ENCODE data around the gene GUCA1A.
A peak's percentile ranks its signal among the peaks of the same experiment; 100 is the strongest.
"Not testable (repeated sequence)": the region's sequence is repeated elsewhere in the genome, so short reads cannot be mapped to it uniquely, and the experiment has no call there.

The GUCA1A gene

DNA sequence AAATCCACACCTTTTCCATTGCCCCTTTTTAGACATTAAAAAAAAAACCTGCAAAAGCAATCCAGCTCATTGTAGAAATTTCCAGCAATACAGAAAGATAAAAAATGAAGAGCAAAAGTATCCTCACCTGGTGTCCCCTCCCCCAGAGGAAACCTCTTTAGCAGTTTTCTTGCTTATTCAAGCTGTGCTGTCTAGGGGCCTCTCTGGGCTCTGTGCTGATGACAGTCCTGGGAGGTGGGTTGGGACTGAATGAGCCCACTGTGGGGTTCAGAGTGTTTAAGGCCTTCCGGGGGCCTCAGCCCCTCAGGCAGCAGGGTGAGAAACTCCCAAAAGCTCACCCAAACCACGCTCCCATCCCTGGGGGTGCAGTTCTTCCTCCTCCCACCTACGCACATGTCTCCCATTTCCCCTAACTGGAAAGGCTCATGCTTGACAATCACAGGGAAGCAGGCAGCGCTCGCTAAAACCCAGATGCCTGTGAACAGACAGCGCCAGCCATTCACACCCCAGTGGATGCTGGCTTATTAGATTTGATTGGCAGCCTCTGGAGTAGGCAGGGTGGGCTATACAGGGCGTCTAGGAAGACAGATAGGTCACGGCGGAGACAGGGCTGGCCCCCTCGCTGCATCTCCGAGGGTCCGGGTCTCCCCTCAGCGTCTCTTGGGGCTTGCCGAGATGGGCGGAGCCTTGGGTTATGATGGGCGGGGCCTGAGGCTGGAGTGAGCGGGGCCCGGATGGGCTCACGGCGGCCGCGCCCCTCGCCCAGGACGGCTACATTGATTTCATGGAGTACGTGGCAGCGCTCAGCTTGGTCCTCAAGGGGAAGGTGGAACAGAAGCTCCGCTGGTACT, 4.6 kb downstream of the GUCA1A start:
- no peak for DNase-seq

DNA sequence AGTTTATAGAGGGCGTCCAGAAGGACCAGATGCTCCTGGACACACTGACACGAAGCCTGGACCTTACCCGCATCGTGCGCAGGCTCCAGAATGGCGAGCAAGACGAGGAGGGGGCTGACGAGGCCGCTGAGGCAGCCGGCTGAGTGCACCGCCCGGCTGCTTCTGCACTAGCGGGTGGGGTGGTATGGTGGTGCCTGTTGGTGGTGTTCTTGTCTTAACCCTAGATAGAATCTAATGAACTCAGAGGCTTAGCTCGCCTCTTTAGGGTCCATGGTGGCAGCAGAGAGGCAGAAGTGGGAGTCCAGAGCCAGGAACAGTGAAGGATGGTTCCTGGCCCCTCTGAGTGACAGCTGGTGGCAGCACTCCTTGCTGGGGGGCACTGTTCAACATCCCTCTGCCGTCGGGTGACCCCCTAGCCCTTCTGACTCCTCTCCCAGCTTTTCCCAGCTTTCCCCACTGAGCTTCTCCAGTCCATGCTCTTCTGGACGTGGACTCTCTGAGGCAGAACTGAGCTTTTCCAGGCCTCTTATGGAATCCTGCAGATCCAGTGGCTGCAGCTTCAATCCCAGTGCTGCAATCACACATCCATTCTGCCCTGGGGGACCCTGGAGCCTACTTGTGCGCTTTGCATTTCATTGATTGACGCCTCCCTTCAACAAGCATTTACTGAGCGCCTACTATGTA, 6.2 kb downstream of the GUCA1A start:
- DNase-seq: no peak

GRCh38 chr6:42179945-42180313, 6.8 kb downstream of the GUCA1A start:
- DNase-seq: no peak

DNA sequence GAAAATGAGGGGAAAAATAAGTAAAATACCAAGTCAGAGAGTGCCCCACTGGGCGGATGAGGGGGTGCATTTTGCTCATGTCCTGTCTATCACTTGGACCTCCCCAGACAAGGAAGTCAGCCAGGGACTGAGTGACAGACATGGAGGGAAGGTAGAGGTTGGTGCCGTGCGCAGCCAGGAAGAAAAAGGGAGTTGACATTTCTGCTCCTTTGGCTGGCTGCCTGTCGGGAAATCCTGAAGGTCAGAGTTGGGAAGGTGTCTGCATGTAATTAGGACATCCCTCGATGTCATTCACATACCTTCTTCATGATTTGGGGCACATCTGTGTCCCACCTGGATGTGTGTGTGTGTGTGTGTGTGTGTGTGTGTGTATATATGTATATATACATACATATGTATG, 8.9 kb downstream of the GUCA1A start:
- no peak for DNase-seq

GRCh38 chr6:42184475-42184874, 11.3 kb downstream of the GUCA1A start:
- DNase-seq: no peak

- DNase-seq: no peak
These were observed 12.4 kb downstream of the GUCA1A start for GRCh38 chr6:42185597-42185996.

GRCh38 chr6:42188406-42188805, 15.2 kb downstream of the GUCA1A start:
- DNase-seq: no peak

GRCh38 chr6:42190554-42191183, 17.5 kb downstream of the GUCA1A start:
- DNase-seq: peak; percentile 20 to 57 (median 26)

- not testable (repeated sequence) for DNase-seq
These were observed 19.2 kb downstream of the GUCA1A start for GRCh38 chr6:42192385-42192784.

GRCh38 chr6:42193491-42193894, 20.3 kb downstream of the GUCA1A start:
- no peak for DNase-seq

DNA sequence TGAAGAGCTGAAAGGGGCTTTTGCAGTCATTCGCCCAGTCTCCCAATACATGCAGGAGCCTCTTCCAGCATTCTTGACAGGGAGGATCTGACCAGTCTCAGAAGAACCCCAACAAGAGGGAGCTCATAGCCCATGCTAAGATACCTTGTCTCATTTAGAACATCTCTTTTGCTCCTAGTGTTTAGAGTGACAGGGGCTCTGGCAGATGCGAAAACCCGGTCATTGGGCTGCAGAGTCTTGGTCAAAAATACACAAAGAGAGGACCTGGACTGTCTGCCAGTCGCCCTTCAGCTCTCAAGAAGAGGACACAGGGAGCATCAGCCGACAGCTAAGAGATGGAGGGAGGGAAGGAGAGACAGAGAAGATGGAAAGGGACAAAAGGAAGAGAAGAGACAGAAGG, 20.9 kb downstream of the GUCA1A start:
- no peak for DNase-seq

GRCh38 chr6:42195415-42195814, 22.3 kb downstream of the GUCA1A start:
- DNase-seq: no peak

DNA sequence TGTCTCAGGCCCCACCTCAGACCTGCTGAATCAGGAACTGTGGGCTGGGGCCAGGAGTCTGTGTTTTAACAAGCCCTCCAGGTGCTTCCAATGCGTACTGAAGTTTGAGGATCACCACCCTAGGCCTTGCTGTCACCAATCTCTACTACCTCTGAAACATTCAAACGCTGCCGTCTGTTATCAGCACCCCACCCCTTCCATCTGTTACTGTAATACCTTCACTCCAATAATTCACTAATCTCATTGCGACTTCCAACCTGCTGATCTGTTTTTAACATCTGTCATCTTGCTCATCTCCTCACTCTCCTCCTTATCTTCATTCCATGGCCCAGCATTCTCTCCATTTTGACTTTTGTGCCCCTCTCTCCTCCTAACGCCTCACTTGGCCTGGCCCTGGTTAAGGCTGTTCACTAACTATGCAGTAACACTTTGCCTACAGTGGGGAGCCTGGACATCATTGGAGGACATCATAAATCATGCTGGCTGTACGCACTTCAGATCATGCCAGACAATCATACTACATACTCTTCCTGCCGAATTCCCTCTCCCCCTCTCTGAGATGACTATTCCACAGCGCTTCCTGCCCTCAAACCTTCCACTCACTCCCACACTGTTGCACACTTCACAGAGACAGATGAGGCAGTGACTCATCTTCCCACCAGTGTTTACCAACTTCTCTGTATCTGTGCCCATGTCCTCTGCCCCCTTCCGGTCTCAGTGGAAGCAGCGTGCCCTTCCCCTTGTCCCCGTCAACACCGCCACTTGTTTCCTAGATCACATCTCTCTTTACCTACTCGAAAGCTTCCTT, 24.6 kb downstream of the GUCA1A start:
- DNase-seq: peak; percentile 65 to 79 (median 65)

- DNase-seq: no peak
These were observed 26.2 kb downstream of the GUCA1A start for GRCh38 chr6:42199106-42199981.

DNA sequence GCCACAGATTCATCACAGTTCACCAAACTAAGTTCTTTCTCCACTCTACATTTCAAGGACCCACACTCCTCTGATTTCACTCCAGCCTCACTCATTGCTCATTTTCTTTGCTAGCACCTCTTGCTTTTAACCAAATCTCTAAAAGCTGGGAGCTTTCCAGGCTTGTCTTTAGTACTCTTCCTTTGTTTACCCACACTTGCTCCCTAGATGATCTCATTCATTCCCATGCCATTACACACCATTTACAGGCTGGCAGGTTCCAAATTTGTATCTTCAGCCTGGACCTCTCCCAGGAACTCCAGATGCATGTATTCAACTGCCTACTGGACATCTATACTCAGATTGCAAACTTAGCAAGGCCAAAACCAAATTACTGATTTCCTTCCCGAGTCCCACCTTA, 26.9 kb downstream of the GUCA1A start:
- DNase-seq: no peak

DNA sequence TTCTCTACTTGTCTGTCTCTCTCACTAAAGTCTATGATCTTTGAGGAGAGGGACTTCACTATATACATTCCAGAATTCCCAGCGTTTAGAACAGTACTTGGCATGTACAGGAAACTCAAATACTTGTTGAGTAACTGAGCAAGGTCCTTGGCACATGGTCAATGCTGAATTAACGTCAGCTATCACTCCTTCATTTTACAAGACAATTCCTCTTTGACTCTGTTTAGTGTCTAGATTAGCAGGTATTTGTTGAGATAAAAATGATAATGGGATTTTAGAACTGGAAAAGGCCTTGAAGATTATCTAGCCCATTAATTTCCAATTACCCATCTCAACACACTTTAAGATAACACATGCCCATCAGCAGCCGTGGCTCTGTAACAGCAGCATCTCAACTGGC, 28.2 kb downstream of the GUCA1A start:
- DNase-seq: no peak

- not testable (repeated sequence) for DNase-seq
These were observed 29.2 kb downstream of the GUCA1A start for GRCh38 chr6:42202131-42202915.

DNA sequence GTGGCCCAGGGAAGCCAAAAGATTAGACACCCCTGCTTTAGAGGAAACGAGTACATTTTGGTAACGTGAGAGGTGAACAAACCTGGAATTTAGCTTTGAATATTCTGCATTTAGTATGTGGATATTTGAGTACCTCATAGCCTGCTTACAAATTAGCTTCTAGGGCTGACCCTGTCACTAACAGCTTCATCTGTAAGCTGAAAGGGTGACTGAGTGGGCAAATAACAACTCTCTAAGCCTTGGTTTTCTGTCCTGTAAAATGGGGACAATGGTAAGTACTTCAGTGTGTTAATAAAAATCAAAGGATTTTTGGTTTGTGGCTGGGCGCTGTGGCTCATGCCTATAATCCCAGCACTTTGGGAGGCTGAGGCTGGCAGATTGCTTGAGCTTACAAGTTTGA, 30.0 kb downstream of the GUCA1A start:
- DNase-seq: no peak

DNA sequence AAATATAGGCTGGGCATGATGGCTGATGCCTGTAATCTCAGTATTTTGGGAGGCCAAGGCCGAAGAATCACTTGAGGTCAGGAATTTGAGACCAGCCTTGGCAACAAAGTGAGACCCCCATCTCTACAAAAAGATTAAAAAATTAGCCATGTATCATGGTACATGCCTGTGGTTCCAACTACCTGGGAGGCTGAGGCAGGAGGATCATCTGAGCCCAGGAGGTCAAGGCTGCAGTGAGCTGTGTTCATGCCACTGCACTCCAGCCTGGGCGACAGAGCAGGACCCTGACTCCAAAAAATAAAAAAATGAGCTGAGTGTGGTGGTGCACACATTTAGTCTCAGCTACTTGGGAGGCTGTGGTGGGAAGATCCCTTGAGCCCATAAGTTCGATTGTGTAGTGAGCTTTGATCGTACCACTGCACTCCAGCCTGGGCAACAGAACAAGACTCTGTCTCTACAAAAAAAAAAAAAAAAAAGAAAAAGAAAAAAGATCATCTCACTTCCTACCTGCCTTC, 31.7 kb downstream of the GUCA1A start:
- no peak for DNase-seq

DNA sequence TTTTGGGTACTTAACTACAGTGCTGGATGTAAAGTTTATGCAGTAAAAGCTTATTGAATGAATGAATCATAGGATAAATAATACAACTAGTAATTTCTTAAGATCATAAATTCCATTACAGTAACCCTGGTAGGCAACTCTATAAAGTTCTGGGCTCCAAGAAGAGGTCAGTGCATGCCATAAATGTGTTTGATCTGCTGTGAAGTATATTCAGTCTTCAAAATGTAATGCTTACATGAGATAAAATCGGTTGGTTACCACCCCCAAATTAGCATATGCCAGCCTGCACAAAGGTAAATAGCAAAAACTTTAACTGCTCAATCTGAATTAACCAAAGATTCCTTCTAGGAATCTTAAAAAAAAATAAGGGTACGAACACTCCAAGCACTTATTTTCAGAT, 34.4 kb downstream of the GUCA1A start:
- not testable (repeated sequence) for DNase-seq

- DNase-seq: no peak
These were observed 37.4 kb downstream of the GUCA1A start for GRCh38 chr6:42210551-42210950.
